WTC11 (cell line): Measurements from ENCODE around the gene ABCA12. TPM values are rescaled to one million over a fixed set of nuclear protein-coding genes. Genes with fewer than 3 reads are reported as not detected.

Experiments used
- ATAC-seq: fragments of 200-7000 bp; cut with Tn5 transposase; 2 replicates; pipeline ENCODE4 v1.10.0; 2021; ENCODE audit warnings: mild to moderate bottlenecking, moderate library complexity
- CTCF ChIA-PET: fragments of 300-600 bp; sonication (Branson Sonifier 250); formaldehyde crosslinking; loops from one replicate; lab custom pipeline; 2021; ENCODE audit warnings: antibody characterized with exemption; lab: Charles Lee
- POLR2A ChIA-PET: fragments of 350-600 bp; sonication (Branson Sonifier 250); formaldehyde crosslinking; loops from one replicate; lab custom pipeline; 2021; ENCODE audit warnings: antibody characterized with exemption; lab: Charles Lee
- DNase-seq: peaks from one replicate; pipeline ENCODE4 v3.0.0; 2021; ENCODE audit warnings: low spot score
- H3K27ac Mint-ChIP-seq: 2 replicates; pipeline ENCODE4 v1.8.0; 2021; ENCODE audit warnings: mixed read lengths
- H3K27me3 Mint-ChIP-seq: 2 replicates; pipeline ENCODE4 v1.8.0; 2021; ENCODE audit warnings: low read depth, mild to moderate bottlenecking, moderate library complexity, mixed read lengths
- H3K36me3 Mint-ChIP-seq: 2 replicates; pipeline ENCODE4 v1.8.0; 2021; ENCODE audit warnings: mixed read lengths
- H3K4me1 Mint-ChIP-seq: 2 replicates; pipeline ENCODE4 v1.8.0; 2022; ENCODE audit warnings: mixed read lengths
- H3K4me3 Mint-ChIP-seq: 2 replicates; pipeline ENCODE4 v1.8.0; 2021; ENCODE audit warnings: mild to moderate bottlenecking, moderate library complexity, mixed read lengths
- H3K9me3 Mint-ChIP-seq: 2 replicates; pipeline ENCODE4 v1.8.0; 2021; ENCODE audit warnings: mixed read lengths
- CREB1 ChIP-seq: sonication (generic); formaldehyde crosslinking; IDR thresholded peaks from 2 replicates; pipeline ENCODE4 v1.8.0; 2023; ENCODE audit warnings: mild to moderate bottlenecking, missing genetic modification reagents
- ESRRA ChIP-seq: sonication (generic); formaldehyde crosslinking; IDR thresholded peaks from 2 replicates; pipeline ENCODE4 v1.8.1; 2022; ENCODE audit warnings: mild to moderate bottlenecking, missing genetic modification reagents, borderline replicate concordance
- ETV6 ChIP-seq: sonication (generic); formaldehyde crosslinking; IDR thresholded peaks from 2 replicates; pipeline ENCODE4 v1.8.1; 2022; ENCODE audit warnings: mild to moderate bottlenecking, missing genetic modification reagents
- FOXK1 ChIP-seq: sonication (generic); formaldehyde crosslinking; IDR thresholded peaks from 2 replicates; pipeline ENCODE4 v1.8.0; 2022; ENCODE audit warnings: mild to moderate bottlenecking, moderate library complexity, missing genetic modification reagents
- FOXP1 ChIP-seq: sonication (generic); formaldehyde crosslinking; IDR thresholded peaks from 2 replicates; pipeline ENCODE4 v1.8.0; 2022; ENCODE audit warnings: missing genetic modification reagents, mild to moderate bottlenecking, moderate library complexity, borderline replicate concordance
- IRF2 ChIP-seq: sonication (generic); formaldehyde crosslinking; IDR thresholded peaks from 2 replicates; pipeline ENCODE4 v1.8.0; 2022; ENCODE audit warnings: low read depth, missing genetic modification reagents, borderline replicate concordance
- MYBL2 ChIP-seq: sonication (generic); formaldehyde crosslinking; IDR thresholded peaks from 2 replicates; pipeline ENCODE4 v1.8.1; 2023; ENCODE audit warnings: mild to moderate bottlenecking, moderate library complexity, missing genetic modification reagents
- NR3C1 ChIP-seq: sonication (generic); formaldehyde crosslinking; conservative IDR thresholded peaks from 2 replicates; pipeline ENCODE4 v1.8.1; 2023; ENCODE audit warnings: low read depth, mild to moderate bottlenecking, missing genetic modification reagents
- RORB ChIP-seq: fragments of 250-450 bp; sonication (Bioruptor Pico); IDR thresholded peaks from 2 replicates; pipeline ENCODE4 v1.9.0; 2021; ENCODE audit warnings: mild to moderate bottlenecking
- SMAD4 ChIP-seq: sonication (generic); formaldehyde crosslinking; IDR thresholded peaks from 2 replicates; pipeline ENCODE4 v1.8.0; 2022; ENCODE audit warnings: mild to moderate bottlenecking, missing genetic modification reagents
- TEAD1 ChIP-seq: sonication (generic); formaldehyde crosslinking; IDR thresholded peaks from 2 replicates; pipeline ENCODE4 v1.8.0; 2022; ENCODE audit warnings: mild to moderate bottlenecking, missing genetic modification reagents
- ZNF317 ChIP-seq: sonication (generic); formaldehyde crosslinking; IDR thresholded peaks from 2 replicates; pipeline ENCODE4 v1.8.1; 2023; ENCODE audit warnings: low read depth, mild to moderate bottlenecking, moderate library complexity, missing genetic modification reagents, borderline replicate concordance
- ZNF423 ChIP-seq: fragments of 250-450 bp; sonication (Bioruptor Pico); IDR thresholded peaks from 2 replicates; pipeline ENCODE4 v2.1.2; 2022; ENCODE audit warnings: mild to moderate bottlenecking, moderate library complexity
- total RNA-seq: library from RNA; stranded (reverse); gene quantifications from 3 replicates; pipeline ENCODE4 v1.2.3, GENCODE V29; 2021
- TF ChIP-seq, protein P1 (sequence below): sonication (generic); formaldehyde crosslinking; IDR thresholded peaks from 2 replicates; pipeline ENCODE4 v1.8.0; 2022; ENCODE audit warnings: missing genetic modification reagents
- TF ChIP-seq, protein P2 (sequence below): sonication (generic); formaldehyde crosslinking; IDR thresholded peaks from 2 replicates; pipeline ENCODE4 v1.8.1; 2022; ENCODE audit warnings: mild to moderate bottlenecking, moderate library complexity, missing genetic modification reagents
- TF ChIP-seq, protein P3 (sequence below): sonication (generic); formaldehyde crosslinking; IDR thresholded peaks from 2 replicates; pipeline ENCODE4 v1.8.1; 2023; ENCODE audit warnings: mild to moderate bottlenecking, missing genetic modification reagents, borderline replicate concordance
- TF ChIP-seq, protein P4 (sequence below): fragments of 200-600 bp; IDR thresholded peaks from 2 replicates; pipeline ENCODE4 v1.8.0; 2022; ENCODE audit warnings: antibody characterized with exemption
- TF ChIP-seq, protein P5 (sequence below): sonication (generic); formaldehyde crosslinking; IDR thresholded peaks from 2 replicates; pipeline ENCODE4 v1.8.1; 2022; ENCODE audit warnings: low read depth, mild to moderate bottlenecking, moderate library complexity, missing genetic modification reagents, borderline replicate concordance

ABCA12 gene
- total RNA-seq, 1 experiment from 2014 or later: 0.04 TPM

DNA sequence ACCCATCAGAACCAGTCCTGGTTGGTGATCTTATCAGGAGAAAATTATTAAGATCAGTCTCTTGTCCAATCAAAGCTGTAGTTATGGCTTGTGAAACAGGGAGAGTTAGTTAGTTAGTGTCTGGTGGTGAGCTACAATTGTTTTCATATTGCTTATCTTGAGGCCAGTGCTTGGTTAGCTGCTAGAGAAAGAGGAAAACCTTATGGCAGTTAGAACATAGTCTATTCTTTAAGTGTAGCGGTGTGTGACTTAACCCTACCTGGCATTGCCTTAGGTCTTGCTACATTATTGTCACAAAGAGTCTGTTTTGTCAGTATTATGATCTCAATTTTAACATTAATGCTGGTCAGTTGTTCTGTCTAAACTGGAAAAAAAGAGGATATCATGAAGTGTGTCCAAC is 11.5 kb upstream of the ABCA12 start (continued):
- TF ChIP-seq, protein P1, sequence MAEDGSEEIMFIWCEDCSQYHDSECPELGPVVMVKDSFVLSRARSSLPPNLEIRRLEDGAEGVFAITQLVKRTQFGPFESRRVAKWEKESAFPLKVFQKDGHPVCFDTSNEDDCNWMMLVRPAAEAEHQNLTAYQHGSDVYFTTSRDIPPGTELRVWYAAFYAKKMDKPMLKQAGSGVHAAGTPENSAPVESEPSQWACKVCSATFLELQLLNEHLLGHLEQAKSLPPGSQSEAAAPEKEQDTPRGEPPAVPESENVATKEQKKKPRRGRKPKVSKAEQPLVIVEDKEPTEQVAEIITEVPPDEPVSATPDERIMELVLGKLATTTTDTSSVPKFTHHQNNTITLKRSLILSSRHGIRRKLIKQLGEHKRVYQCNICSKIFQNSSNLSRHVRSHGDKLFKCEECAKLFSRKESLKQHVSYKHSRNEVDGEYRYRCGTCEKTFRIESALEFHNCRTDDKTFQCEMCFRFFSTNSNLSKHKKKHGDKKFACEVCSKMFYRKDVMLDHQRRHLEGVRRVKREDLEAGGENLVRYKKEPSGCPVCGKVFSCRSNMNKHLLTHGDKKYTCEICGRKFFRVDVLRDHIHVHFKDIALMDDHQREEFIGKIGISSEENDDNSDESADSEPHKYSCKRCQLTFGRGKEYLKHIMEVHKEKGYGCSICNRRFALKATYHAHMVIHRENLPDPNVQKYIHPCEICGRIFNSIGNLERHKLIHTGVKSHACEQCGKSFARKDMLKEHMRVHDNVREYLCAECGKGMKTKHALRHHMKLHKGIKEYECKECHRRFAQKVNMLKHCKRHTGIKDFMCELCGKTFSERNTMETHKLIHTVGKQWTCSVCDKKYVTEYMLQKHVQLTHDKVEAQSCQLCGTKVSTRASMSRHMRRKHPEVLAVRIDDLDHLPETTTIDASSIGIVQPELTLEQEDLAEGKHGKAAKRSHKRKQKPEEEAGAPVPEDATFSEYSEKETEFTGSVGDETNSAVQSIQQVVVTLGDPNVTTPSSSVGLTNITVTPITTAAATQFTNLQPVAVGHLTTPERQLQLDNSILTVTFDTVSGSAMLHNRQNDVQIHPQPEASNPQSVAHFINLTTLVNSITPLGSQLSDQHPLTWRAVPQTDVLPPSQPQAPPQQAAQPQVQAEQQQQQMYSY (CRISPR knock-in tag): no peak
- TF ChIP-seq RORB (CRISPR knock-in tag): no peak

DNA sequence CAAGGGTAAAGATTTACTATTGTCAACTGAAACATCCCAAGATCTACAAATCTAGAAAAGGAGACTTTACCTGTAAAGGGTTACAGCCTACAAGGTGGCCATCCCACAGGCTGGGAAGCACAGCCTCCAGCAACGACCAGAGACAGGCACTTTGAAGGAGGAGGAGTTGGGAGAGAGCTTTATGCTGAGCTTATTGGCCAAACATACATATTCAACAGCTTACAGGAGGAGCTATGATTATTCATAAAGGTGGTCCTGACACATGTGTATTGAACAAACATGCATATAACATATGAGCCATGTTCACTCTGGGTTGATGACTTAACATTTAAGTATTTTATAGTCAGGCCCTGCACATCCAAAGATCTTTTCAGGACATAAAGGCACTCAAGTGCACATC is 11.1 kb upstream of the ABCA12 start:
- CTCF ChIA-PET: no interaction called here
- H3K9me3 Mint-ChIP-seq: peaks cover 1% of the 10 kb centered on the region; the same call in 1 of the 2 replicates
- ATAC-seq: no peak

More for the DNA sequence above, 11.1 kb upstream of the ABCA12 start:
- Mint-ChIP-seq H3K36me3 (no peaks in the 10 kb centered on the region), H3K4me1 (no peaks in the 10 kb centered on the region), H3K4me3 (no peak overlapping the region), H3K27me3 (no peaks in the 10 kb centered on the region), H3K27ac (no peak overlapping the region)
- POLR2A ChIA-PET: no interaction called here
- DNase-seq: no peak
- TF ChIP-seq MYBL2 (CRISPR knock-in tag) (no peak), SMAD4 (no peak), CREB1 (no peak), ZNF423 (no peak), ETV6 (CRISPR knock-in tag) (no peak), NR3C1 (CRISPR knock-in tag) (no peak), FOXK1 (no peak), ZNF317 (CRISPR knock-in tag) (no peak), ESRRA (CRISPR knock-in tag) (no peak), TEAD1 (CRISPR knock-in tag) (no peak), FOXP1 (CRISPR knock-in tag) (no peak), IRF2 (CRISPR knock-in tag) (no peak)
- TF ChIP-seq, protein P2, sequence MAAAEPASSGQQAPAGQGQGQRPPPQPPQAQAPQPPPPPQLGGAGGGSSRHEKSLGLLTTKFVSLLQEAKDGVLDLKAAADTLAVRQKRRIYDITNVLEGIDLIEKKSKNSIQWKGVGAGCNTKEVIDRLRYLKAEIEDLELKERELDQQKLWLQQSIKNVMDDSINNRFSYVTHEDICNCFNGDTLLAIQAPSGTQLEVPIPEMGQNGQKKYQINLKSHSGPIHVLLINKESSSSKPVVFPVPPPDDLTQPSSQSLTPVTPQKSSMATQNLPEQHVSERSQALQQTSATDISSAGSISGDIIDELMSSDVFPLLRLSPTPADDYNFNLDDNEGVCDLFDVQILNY (CRISPR knock-in tag): no peak
- TF ChIP-seq, protein P3, sequence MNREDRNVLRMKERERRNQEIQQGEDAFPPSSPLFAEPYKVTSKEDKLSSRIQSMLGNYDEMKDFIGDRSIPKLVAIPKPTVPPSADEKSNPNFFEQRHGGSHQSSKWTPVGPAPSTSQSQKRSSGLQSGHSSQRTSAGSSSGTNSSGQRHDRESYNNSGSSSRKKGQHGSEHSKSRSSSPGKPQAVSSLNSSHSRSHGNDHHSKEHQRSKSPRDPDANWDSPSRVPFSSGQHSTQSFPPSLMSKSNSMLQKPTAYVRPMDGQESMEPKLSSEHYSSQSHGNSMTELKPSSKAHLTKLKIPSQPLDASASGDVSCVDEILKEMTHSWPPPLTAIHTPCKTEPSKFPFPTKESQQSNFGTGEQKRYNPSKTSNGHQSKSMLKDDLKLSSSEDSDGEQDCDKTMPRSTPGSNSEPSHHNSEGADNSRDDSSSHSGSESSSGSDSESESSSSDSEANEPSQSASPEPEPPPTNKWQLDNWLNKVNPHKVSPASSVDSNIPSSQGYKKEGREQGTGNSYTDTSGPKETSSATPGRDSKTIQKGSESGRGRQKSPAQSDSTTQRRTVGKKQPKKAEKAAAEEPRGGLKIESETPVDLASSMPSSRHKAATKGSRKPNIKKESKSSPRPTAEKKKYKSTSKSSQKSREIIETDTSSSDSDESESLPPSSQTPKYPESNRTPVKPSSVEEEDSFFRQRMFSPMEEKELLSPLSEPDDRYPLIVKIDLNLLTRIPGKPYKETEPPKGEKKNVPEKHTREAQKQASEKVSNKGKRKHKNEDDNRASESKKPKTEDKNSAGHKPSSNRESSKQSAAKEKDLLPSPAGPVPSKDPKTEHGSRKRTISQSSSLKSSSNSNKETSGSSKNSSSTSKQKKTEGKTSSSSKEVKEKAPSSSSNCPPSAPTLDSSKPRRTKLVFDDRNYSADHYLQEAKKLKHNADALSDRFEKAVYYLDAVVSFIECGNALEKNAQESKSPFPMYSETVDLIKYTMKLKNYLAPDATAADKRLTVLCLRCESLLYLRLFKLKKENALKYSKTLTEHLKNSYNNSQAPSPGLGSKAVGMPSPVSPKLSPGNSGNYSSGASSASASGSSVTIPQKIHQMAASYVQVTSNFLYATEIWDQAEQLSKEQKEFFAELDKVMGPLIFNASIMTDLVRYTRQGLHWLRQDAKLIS: no peak
- TF ChIP-seq, protein P4, sequence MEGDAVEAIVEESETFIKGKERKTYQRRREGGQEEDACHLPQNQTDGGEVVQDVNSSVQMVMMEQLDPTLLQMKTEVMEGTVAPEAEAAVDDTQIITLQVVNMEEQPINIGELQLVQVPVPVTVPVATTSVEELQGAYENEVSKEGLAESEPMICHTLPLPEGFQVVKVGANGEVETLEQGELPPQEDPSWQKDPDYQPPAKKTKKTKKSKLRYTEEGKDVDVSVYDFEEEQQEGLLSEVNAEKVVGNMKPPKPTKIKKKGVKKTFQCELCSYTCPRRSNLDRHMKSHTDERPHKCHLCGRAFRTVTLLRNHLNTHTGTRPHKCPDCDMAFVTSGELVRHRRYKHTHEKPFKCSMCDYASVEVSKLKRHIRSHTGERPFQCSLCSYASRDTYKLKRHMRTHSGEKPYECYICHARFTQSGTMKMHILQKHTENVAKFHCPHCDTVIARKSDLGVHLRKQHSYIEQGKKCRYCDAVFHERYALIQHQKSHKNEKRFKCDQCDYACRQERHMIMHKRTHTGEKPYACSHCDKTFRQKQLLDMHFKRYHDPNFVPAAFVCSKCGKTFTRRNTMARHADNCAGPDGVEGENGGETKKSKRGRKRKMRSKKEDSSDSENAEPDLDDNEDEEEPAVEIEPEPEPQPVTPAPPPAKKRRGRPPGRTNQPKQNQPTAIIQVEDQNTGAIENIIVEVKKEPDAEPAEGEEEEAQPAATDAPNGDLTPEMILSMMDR: no peak
- TF ChIP-seq, protein P5, sequence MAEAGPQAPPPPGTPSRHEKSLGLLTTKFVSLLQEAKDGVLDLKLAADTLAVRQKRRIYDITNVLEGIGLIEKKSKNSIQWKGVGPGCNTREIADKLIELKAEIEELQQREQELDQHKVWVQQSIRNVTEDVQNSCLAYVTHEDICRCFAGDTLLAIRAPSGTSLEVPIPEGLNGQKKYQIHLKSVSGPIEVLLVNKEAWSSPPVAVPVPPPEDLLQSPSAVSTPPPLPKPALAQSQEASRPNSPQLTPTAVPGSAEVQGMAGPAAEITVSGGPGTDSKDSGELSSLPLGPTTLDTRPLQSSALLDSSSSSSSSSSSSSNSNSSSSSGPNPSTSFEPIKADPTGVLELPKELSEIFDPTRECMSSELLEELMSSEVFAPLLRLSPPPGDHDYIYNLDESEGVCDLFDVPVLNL (CRISPR knock-in tag): no peak
